MCF 10A (cell line): ENCODE data around the gene RPS21. TPM values are rescaled to one million over a fixed set of nuclear protein-coding genes. Genes with fewer than 3 reads are reported as not detected.
A peak's percentile ranks its signal among the peaks of the same experiment; 100 is the strongest.

Source experiments
- BruUV-seq: library from RNA; stranded (reverse); fragments of 400-500 nt; replicated peaks from 2 replicates; lab custom pipeline; 2021; lab: Mats Ljungman, UMichigan
- CTCF ChIA-PET: fragments of 300-600 bp; sonication (Branson Sonifier 250); formaldehyde crosslinking; extraction: SDS; loops from one replicate; lab custom pipeline; 2021; ENCODE audit warnings: antibody characterized with exemption, inconsistent platforms; lab: Yijun Ruan, JAX
- POLR2A ChIA-PET: fragments of 300-600, 350-650 bp; sonication (Branson Sonifier 250); formaldehyde crosslinking; extraction: SDS; loops from one replicate; lab custom pipeline; 2020; ENCODE audit warnings: antibody characterized with exemption, inconsistent platforms; lab: Yijun Ruan, JAX
- DNase-seq: peaks from one replicate; pipeline ENCODE4 v3.0.0-alpha.2; 2018; ENCODE audit not compliant: unreplicated experiment
- H3K27ac Mint-ChIP-seq: one replicate; pipeline ENCODE4 v1.8.0; 2022; ENCODE audit warnings: mild to moderate bottlenecking, low read depth, mixed read lengths; ENCODE audit not compliant: unreplicated experiment
- H3K27me3 Mint-ChIP-seq: one replicate; pipeline ENCODE4 v1.8.0; 2022; ENCODE audit warnings: mixed read lengths; ENCODE audit not compliant: insufficient read depth, unreplicated experiment
- H3K36me3 Mint-ChIP-seq: one replicate; pipeline ENCODE4 v1.8.0; 2022; ENCODE audit warnings: mild to moderate bottlenecking, moderate library complexity, mixed read lengths; ENCODE audit not compliant: insufficient read depth, unreplicated experiment
- H3K4me1 Mint-ChIP-seq: one replicate; pipeline ENCODE4 v1.8.0; 2022; ENCODE audit warnings: mixed read lengths; ENCODE audit not compliant: insufficient read depth, unreplicated experiment
- H3K4me3 Mint-ChIP-seq: one replicate; pipeline ENCODE4 v1.8.0; 2022; ENCODE audit warnings: mild to moderate bottlenecking, moderate library complexity, mixed read lengths; ENCODE audit not compliant: unreplicated experiment
- H3K9me3 Mint-ChIP-seq: one replicate; pipeline ENCODE4 v1.8.0; 2022; ENCODE audit warnings: mixed read lengths; ENCODE audit not compliant: unreplicated experiment
- intact Hi-C: fragments of 100-400 bp; cut with micrococcal nuclease; formaldehyde crosslinking; loops from 2 replicates; pipeline ENCODE4 v1.14.1; 2022
- total RNA-seq: library from RNA; stranded (reverse); gene quantifications from 2 replicates; pipeline ENCODE4 v1.2.3, GENCODE V29; 2022
- TF ChIP-seq, protein P1 (sequence below): fragments of 200-600 bp; IDR thresholded peaks from one replicate; pipeline ENCODE4 v1.8.0; 2022; ENCODE audit warnings: antibody characterized with exemption, mild to moderate bottlenecking; ENCODE audit not compliant: unreplicated experiment

RPS21 gene
- total RNA-seq, 1 experiment from 2014 or later = 2,055 TPM

DNA sequence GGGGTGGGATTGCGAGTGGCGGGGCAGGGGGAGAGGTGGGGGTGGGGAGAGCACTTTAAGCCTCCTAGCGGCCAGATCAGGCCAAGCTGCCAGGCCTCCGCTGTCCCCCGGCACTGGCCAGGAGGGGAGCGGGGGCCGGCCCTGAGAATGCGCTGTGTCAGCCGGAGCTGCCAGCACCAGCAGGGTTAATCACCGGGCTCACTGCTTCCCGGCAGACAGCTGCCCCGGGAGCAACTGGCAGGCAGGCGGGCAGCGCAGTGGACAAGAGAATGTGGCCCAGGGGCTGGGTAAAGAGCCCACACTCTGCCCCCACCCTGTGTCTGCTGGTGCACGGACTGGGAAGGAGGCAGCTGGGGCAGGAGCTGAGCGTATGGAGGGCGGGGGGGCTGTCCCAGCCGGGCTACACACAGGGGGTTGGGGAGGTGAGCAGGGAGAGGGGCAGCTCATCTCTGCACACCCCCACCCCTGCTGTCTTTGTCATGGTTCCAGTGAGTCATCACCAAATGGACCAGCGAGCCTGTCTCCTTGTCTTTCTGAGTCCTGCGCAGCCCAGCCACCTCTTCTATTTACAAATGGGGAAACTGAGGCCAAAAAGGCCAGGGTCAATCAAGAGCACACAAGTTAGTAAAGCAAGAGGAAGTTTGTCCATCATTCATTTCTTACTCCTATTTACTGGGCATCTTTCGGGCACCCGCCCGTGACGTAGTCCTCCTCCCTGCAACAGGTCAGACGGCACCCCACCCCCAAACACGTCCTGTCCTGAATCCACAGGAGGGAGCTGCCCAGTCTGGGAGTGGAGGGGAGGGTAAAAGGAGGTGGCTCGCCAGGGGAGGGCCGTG, 17.7 kb upstream of the RPS21 start:
- intact Hi-C loops = loop anchor here (5.0 kb wide), 1 partner anchor 67 kb away; the partner anchor contains the start of gene ADRM1
- ChIA-PET CTCF (interaction anchor here (0.6 to 8.3 kb wide), 15 partner anchors 8 to 358 kb away, joined by 3 to 87 read pairs (median 5); partner anchors contain the start of gene RPS21), POLR2A (interaction anchor here (0.6 to 12.9 kb wide), 16 partner anchors 8 to 1699 kb away, joined by 3 to 347 read pairs (median 5); partner anchors contain the start of genes ADRM1 and RPS21)
- Mint-ChIP-seq H3K4me3 (peak overlapping the region; percentile 80), H3K27me3 (no peaks in the 10 kb centered on the region), H3K36me3 (peaks cover 24% of the 10 kb centered on the region), H3K4me1 (peaks cover 35% of the 10 kb centered on the region), H3K9me3 (no peaks in the 10 kb centered on the region), H3K27ac (no peak overlapping the region)
- DNase-seq = peak; percentile 76
- TF ChIP-seq, protein P1, sequence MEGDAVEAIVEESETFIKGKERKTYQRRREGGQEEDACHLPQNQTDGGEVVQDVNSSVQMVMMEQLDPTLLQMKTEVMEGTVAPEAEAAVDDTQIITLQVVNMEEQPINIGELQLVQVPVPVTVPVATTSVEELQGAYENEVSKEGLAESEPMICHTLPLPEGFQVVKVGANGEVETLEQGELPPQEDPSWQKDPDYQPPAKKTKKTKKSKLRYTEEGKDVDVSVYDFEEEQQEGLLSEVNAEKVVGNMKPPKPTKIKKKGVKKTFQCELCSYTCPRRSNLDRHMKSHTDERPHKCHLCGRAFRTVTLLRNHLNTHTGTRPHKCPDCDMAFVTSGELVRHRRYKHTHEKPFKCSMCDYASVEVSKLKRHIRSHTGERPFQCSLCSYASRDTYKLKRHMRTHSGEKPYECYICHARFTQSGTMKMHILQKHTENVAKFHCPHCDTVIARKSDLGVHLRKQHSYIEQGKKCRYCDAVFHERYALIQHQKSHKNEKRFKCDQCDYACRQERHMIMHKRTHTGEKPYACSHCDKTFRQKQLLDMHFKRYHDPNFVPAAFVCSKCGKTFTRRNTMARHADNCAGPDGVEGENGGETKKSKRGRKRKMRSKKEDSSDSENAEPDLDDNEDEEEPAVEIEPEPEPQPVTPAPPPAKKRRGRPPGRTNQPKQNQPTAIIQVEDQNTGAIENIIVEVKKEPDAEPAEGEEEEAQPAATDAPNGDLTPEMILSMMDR = peak; percentile 30
- no TSS peak for BruUV-seq

DNA sequence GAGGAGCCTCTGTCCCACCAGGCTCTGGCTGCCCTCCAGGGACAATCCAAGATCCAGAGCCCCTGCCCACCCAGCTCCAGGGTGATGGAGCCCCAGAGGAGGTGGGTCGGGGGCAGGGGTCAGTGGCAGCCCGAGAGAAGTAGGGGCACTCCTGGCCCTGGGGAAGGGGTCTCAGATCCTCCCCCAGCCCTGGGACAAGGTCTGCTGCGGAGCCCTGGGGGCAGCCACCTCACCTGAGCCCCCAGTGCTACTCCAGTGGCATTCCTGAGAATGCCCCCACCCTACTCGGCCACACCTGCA, 17.1 kb upstream of the RPS21 start:
- peaks cover 37% of the 10 kb centered on the region for H3K4me1 Mint-ChIP-seq
- intact Hi-C loops = loop anchor here (5.0 kb wide), 1 partner anchor 67 kb away; the partner anchor contains the start of gene ADRM1
- BruUV-seq = no TSS peak
- no peak overlapping the region for H3K27ac Mint-ChIP-seq
- no peaks in the 10 kb centered on the region for H3K27me3 Mint-ChIP-seq
- no peak for DNase-seq
- H3K4me3 Mint-ChIP-seq = peak overlapping the region; percentile 80
- H3K36me3 Mint-ChIP-seq = peaks cover 20% of the 10 kb centered on the region
- TF ChIP-seq, protein P1 = no peak
- CTCF ChIA-PET = interaction anchor here (0.8 to 8.3 kb wide), 7 partner anchors 7 to 71 kb away, joined by 3 to 87 read pairs (median 15); no protein-coding TSS in a partner anchor
- POLR2A ChIA-PET = interaction anchor here (0.6 to 12.9 kb wide), 12 partner anchors 8 to 1699 kb away, joined by 3 to 347 read pairs (median 8); partner anchors contain the start of genes ADRM1 and RPS21
- no peaks in the 10 kb centered on the region for H3K9me3 Mint-ChIP-seq

DNA sequence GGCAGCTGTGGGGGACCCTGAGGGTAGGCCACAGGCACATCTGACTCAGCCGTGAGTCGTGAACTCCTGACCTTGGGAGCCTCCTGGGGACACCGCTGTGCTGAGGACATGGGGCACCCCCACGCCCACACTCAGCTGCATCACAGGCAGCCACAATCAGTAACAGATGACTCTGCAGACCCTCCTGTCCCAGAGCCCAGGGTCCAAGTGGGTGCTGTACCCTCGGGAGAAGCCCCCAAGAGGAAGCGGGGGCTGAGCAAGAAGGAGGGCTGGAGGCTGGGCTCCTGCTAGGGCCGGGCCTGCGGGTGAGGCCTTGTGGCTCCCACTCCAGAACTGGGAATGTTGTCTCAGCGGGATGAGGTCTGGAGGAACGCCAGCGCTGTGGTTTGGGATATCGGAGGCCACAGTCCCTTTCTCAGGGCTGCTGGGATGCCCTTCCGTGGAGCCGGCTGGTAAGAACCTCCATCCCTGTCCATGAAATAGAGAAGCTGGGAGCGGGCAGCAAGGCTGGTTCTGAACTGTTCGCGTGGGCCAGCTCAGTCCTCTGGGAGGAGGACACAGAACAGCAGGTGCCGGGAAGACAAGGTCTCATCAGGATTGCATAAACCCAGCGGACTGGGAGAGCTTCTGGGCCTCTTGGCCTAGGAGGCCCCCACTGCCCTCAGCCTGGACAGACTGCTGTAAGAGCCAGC, 16.6 kb upstream of the RPS21 start:
- peak; percentile 88 for DNase-seq
- Mint-ChIP-seq H3K27me3 (no peaks in the 10 kb centered on the region), H3K9me3 (no peaks in the 10 kb centered on the region), H3K4me3 (no peak overlapping the region), H3K27ac (peak overlapping the region; percentile 9), H3K4me1 (peaks cover 32% of the 10 kb centered on the region), H3K36me3 (peaks cover 15% of the 10 kb centered on the region)
- POLR2A ChIA-PET = interaction anchor here (0.6 to 12.9 kb wide), 10 partner anchors 8 to 1312 kb away, joined by 3 to 347 read pairs (median 58); partner anchors contain the start of genes ADRM1 and RPS21
- intact Hi-C loops = no loop called here
- TF ChIP-seq, protein P1 = no peak
- CTCF ChIA-PET = interaction anchor here (0.7 to 6.6 kb wide), 10 partner anchors 10 to 71 kb away, joined by 3 to 52 read pairs (median 4); partner anchors contain the start of gene RPS21
- no TSS peak for BruUV-seq
